OCI-LY3 (cell line): ENCODE measurements around the gene CYTH1.

Experiments
- H2AFZ ChIP-seq: fragments of 200-600, 300-600 bp; shearing (Covaris generic); 2 replicates; pipeline ENCODE4 v1.6.0; 2014; ENCODE audit warnings: antibody characterized with exemption, low read depth, low read length
- H3K27ac ChIP-seq: fragments of 200-600, 300-600 bp; sonication (generic); 2 replicates; pipeline ENCODE4 v1.5.1; 2014; ENCODE audit warnings: mild to moderate bottlenecking, low read length, moderate library complexity, mixed read lengths
- H3K27me3 ChIP-seq: fragments of 200-600, 300-600 bp; sonication (generic); 2 replicates; pipeline ENCODE4 v1.6.1; 2014; ENCODE audit warnings: low read depth, low read length, mixed read lengths
- H3K36me3 ChIP-seq: fragments of 200-600, 300-600 bp; sonication (generic); replicated peaks from 2 replicates; pipeline ENCODE3; 2014; ENCODE audit warnings: low read depth, low read length, mixed read lengths
- H3K4me1 ChIP-seq: fragments of 300-600, 200-600 bp; sonication (generic); 2 replicates; pipeline ENCODE4 v1.6.1; 2014; ENCODE audit warnings: low read length, mixed read lengths
- H3K4me2 ChIP-seq: fragments of 200-600, 300-600 bp; sonication (generic); 2 replicates; pipeline ENCODE4 v1.6.1; 2014; ENCODE audit warnings: low read length, mixed read lengths
- H3K4me3 ChIP-seq: fragments of 300-600, 200-600 bp; sonication (generic); 2 replicates; pipeline ENCODE4 v1.5.1; 2014; ENCODE audit warnings: antibody characterized with exemption, mild to moderate bottlenecking, low read length, moderate library complexity
- H3K79me2 ChIP-seq: fragments of 300-600, 200-600 bp; shearing (Covaris generic); 2 replicates; pipeline ENCODE4 v1.6.1; 2014; ENCODE audit warnings: mild to moderate bottlenecking, low read length, mixed read lengths
- H3K9ac ChIP-seq: fragments of 300-600, 200-600 bp; shearing (Covaris generic); 2 replicates; pipeline ENCODE4 v1.6.0; 2014; ENCODE audit warnings: mild to moderate bottlenecking, low read length, moderate library complexity
- H3K9me3 ChIP-seq: fragments of 200-600, 300-600 bp; shearing (Covaris generic); 2 replicates; pipeline ENCODE4 v1.6.1; 2014; ENCODE audit warnings: low read length, mixed read lengths; ENCODE audit not compliant: insufficient read depth
- H4K20me1 ChIP-seq: fragments of 200-600, 300-600 bp; sonication (generic); 2 replicates; pipeline ENCODE4 v1.6.1; 2016; ENCODE audit warnings: low read length, mixed read lengths; ENCODE audit not compliant: insufficient read depth
- EZH2phosphoT487 ChIP-seq: fragments of 200-600 bp; shearing (Covaris generic); IDR thresholded peaks from 2 replicates; pipeline ENCODE4 v1.6.1; 2018; ENCODE audit warnings: antibody characterized with exemption, mixed run types, low read depth
- TF ChIP-seq, protein P1 (sequence below): fragments of 200-600, 300-600 bp; sonication (generic); IDR thresholded peaks from 2 replicates; pipeline ENCODE4 v1.5.1; 2014; ENCODE audit warnings: antibody characterized with exemption, low read length, low read depth

CYTH1 gene

DNA sequence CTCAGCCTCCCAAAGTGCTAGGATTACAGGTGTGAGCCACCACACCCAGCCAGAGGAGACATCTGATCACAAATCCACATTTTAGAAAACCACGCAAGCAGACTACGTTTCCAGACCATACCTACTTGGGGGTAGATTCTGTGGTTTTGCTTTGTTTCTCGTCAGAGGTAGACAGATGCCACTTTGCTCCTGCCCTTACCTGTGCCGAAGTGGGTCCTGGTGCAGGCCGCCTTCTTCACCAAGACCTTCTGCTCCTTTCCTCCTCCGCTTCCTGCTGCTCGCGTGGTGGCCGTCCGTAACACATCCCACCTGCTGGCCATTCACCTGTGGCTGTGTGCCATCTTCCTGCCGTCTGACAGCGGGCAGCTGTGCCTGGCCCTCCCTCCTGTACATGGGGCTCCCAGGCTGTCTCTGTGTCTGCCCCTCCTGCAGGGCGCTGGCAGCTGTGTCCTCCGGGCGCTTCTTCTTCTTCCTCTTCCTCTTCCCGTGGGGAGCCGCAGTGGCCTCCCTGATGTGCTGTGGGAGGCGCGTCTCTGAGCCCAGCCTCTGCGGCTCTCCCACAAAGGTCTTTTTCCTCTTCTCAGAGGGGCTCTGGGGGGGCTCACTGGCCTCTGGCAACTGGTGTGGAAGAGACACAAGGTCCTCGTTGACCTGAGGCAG is 21.2 kb upstream of the CYTH1 start:
- H3K27me3 ChIP-seq: no peaks in the 10 kb centered on the region
- H3K4me1 ChIP-seq: no peaks in the 10 kb centered on the region
- no peak overlapping the region for H3K27ac ChIP-seq
- no peak overlapping the region for H3K9ac ChIP-seq
- peaks cover 22% of the 10 kb centered on the region; the same call in 1 of the 2 replicates for H3K79me2 ChIP-seq
- no peak overlapping the region for H2AFZ ChIP-seq
- H3K36me3 ChIP-seq: peaks cover 62% of the 10 kb centered on the region
- TF ChIP-seq EZH2phosphoT487: no peak
- no peaks in the 10 kb centered on the region for H3K9me3 ChIP-seq
- no peak overlapping the region for H3K4me2 ChIP-seq
- H3K4me3 ChIP-seq: no peak overlapping the region
- peaks cover 4% of the 10 kb centered on the region; the same call in 1 of the 2 replicates for H4K20me1 ChIP-seq

DNA sequence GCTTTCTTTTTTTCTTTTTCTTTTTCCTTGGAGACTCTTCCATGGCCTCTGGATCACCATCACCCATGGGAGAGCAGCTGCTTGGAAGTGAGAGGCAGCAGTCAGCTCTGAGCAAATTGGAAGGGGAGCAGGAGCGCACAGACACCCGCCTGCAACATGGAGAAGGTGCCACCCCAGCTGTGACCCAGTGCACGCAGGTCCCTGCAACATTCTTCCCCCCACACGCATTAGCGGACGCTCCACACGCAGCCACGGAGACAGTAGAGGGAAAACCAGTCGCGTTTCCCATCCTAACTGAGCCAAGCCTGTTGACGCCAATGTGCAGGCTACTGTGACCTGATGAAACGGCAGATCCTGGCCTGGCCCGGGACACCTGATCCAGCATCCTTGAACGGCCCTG is 20.4 kb upstream of the CYTH1 start:
- no peaks in the 10 kb centered on the region for H3K27me3 ChIP-seq

DNA sequence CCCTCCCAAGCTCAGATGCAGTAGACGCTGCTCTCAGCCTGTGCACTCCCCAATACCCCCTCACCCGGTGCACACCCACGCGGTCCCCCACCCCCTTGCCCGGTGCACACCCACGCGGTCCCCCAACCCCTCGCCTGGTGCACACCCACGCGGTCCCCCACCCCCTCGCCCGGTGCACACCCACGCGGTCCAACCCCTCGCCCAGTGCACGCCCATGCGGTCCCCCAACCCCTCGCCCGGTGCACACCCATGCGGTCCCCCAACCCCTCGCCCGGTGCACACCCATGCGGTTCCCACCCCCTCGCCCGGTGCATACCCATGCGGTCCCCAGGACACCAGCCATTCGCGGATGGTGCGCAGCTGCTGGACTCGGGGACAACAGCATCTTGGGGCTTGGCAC is 19.9 kb upstream of the CYTH1 start:
- Histone ChIP-seq H3K9me3 (no peaks in the 10 kb centered on the region), H3K4me3 (no peak overlapping the region), H4K20me1 (peaks cover 4% of the 10 kb centered on the region; the same call in 1 of the 2 replicates), H3K4me1 (no peaks in the 10 kb centered on the region), H3K9ac (no peak overlapping the region), H2AFZ (no peak overlapping the region), H3K27me3 (no peaks in the 10 kb centered on the region), H3K27ac (no peak overlapping the region), H3K36me3 (peaks cover 70% of the 10 kb centered on the region), H3K4me2 (no peak overlapping the region), H3K79me2 (peaks cover 22% of the 10 kb centered on the region; the same call in 1 of the 2 replicates)
- TF ChIP-seq EZH2phosphoT487: no peak
- TF ChIP-seq, protein P1, sequence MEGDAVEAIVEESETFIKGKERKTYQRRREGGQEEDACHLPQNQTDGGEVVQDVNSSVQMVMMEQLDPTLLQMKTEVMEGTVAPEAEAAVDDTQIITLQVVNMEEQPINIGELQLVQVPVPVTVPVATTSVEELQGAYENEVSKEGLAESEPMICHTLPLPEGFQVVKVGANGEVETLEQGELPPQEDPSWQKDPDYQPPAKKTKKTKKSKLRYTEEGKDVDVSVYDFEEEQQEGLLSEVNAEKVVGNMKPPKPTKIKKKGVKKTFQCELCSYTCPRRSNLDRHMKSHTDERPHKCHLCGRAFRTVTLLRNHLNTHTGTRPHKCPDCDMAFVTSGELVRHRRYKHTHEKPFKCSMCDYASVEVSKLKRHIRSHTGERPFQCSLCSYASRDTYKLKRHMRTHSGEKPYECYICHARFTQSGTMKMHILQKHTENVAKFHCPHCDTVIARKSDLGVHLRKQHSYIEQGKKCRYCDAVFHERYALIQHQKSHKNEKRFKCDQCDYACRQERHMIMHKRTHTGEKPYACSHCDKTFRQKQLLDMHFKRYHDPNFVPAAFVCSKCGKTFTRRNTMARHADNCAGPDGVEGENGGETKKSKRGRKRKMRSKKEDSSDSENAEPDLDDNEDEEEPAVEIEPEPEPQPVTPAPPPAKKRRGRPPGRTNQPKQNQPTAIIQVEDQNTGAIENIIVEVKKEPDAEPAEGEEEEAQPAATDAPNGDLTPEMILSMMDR: no peak

More for the DNA sequence above, 20.4 kb upstream of the CYTH1 start:
- TF ChIP-seq, protein P1: no peak
- TF ChIP-seq EZH2phosphoT487: no peak
- Histone ChIP-seq H3K36me3 (peaks cover 70% of the 10 kb centered on the region), H3K9ac (no peak overlapping the region), H4K20me1 (peaks cover 4% of the 10 kb centered on the region; the same call in 1 of the 2 replicates), H3K4me3 (no peak overlapping the region), H2AFZ (no peak overlapping the region), H3K79me2 (peaks cover 22% of the 10 kb centered on the region; the same call in 1 of the 2 replicates), H3K4me1 (no peaks in the 10 kb centered on the region), H3K9me3 (no peaks in the 10 kb centered on the region), H3K4me2 (no peak overlapping the region), H3K27ac (no peak overlapping the region)

- peaks cover 71% of the 10 kb centered on the region for H3K36me3 ChIP-seq
- H3K4me1 ChIP-seq: no peaks in the 10 kb centered on the region
- H2AFZ ChIP-seq: no peak overlapping the region
- H4K20me1 ChIP-seq: peaks cover 4% of the 10 kb centered on the region; the same call in 1 of the 2 replicates
- no peaks in the 10 kb centered on the region for H3K9me3 ChIP-seq
- H3K79me2 ChIP-seq: peaks cover 15% of the 10 kb centered on the region; the same call in 1 of the 2 replicates
- H3K9ac ChIP-seq: no peak overlapping the region
- no peak overlapping the region for H3K27ac ChIP-seq
- H3K27me3 ChIP-seq: no peaks in the 10 kb centered on the region
- no peak overlapping the region for H3K4me2 ChIP-seq
- TF ChIP-seq EZH2phosphoT487: no peak
- TF ChIP-seq, protein P1: no peak
- H3K4me3 ChIP-seq: no peak overlapping the region
These were observed 18.3 kb upstream of the CYTH1 start for GRCh38 chr17:78800132-78800931.
